NCI-H345 treated with DMSO at 0.1 percent for 48 hours (cell line): Measurements from ENCODE around the gene UBR3.
"Not testable (repeated sequence)": the region's sequence is repeated elsewhere in the genome, so short reads cannot be mapped to it uniquely, and the experiment has no call there.

Source experiments
- DNase-seq: peaks from one replicate; lab custom pipeline; 2025; ENCODE audit not compliant: unreplicated experiment; lab: John Stamatoyannopoulos, UW

The UBR3 gene

GRCh38 chr2:170092436-170093060 is 265.3 kb downstream of the UBR3 start:
- no peak for DNase-seq

GRCh38 chr2:170095380-170095779 is 268.1 kb downstream of the UBR3 start:
- no peak for DNase-seq

GRCh38 chr2:170098626-170099312 is 271.5 kb downstream of the UBR3 start:
- DNase-seq = no peak

GRCh38 chr2:170101789-170102188 is 274.5 kb downstream of the UBR3 start:
- DNase-seq = no peak

GRCh38 chr2:170106102-170106840 is 279.0 kb downstream of the UBR3 start:
- no peak for DNase-seq

- DNase-seq = no peak
These were observed 286.1 kb downstream of the UBR3 start for GRCh38 chr2:170113168-170113894.

GRCh38 chr2:170115501-170116229 is 288.4 kb downstream of the UBR3 start:
- DNase-seq = no peak

GRCh38 chr2:170118641-170119040 is 291.4 kb downstream of the UBR3 start:
- DNase-seq = no peak

GRCh38 chr2:170119326-170119725 is 292.1 kb downstream of the UBR3 start:
- DNase-seq = not testable (repeated sequence)

GRCh38 chr2:170121689-170122088 is 294.4 kb downstream of the UBR3 start:
- no peak for DNase-seq

GRCh38 chr2:170122883-170123547 is 295.8 kb downstream of the UBR3 start:
- DNase-seq = no peak

- DNase-seq = no peak
These were observed 296.3 kb downstream of the UBR3 start for GRCh38 chr2:170123593-170123992.

GRCh38 chr2:170126138-170126728 is 299.0 kb downstream of the UBR3 start:
- not testable (repeated sequence) for DNase-seq
